ENCODE measurements around the gene SYT12. TPM values are rescaled to one million over a fixed set of nuclear protein-coding genes. Genes with fewer than 3 reads are reported as not detected.
A peak's percentile ranks its signal among the peaks of the same experiment; 100 is the strongest.
"Not testable (repeated sequence)": the region's sequence is repeated elsewhere in the genome, so short reads cannot be mapped to it uniquely, and the experiment has no call there.

SYT12 gene
- total RNA-seq, 1 donor from 2014 or later = 7.2 TPM

DNA sequence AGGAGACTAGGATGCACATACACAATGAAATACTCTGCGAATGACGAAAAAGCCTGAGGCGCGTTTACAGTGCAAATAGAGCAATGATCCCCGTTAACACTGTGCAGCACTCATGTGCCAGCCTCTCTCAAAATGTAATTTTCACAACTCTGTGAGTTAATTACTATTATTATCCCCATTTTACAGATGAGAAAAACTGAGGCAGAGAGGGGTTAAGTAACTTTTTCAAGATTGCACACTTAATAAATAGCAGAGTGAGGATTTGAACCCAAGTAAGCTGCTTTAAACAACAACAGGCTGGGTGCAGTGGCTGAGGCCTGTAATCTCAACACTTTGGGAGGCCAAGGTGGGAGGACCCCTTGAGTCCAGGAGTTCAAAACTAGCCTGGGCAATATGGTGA lies 21.6 kb upstream of the SYT12 start:
- no peak overlapping the region for H3K27ac Mint-ChIP-seq (ENCODE audit: unreplicated experiment)
- DNase-seq (ENCODE audit: low spot score) = no peak
- H3K36me3 Mint-ChIP-seq (ENCODE audit: low read depth) = no peaks in the 10 kb centered on the region
- no peak for TF ChIP-seq CTCF (IDR thresholded peaks at IDR 0.05)
- no peaks in the 10 kb centered on the region for H3K9me3 Mint-ChIP-seq (ENCODE audit: low read depth)
- no peak overlapping the region for H3K4me3 Mint-ChIP-seq (ENCODE audit: unreplicated experiment)
- H3K27me3 Mint-ChIP-seq (ENCODE audit: low read depth) = no peaks in the 10 kb centered on the region
- H3K4me1 Mint-ChIP-seq (ENCODE audit: low read depth) = peaks cover 18% of the 10 kb centered on the region

GRCh38 chr11:67002297-67002913 lies 20.5 kb upstream of the SYT12 start:
- H3K4me3 Mint-ChIP-seq (ENCODE audit: unreplicated experiment) = no peak overlapping the region
- DNase-seq (ENCODE audit: low spot score) = no peak

GRCh38 chr11:67002921-67003411 lies 20.0 kb upstream of the SYT12 start:
- DNase-seq (ENCODE audit: low spot score) = no peak
- Mint-ChIP-seq H3K4me3 (ENCODE audit: unreplicated experiment) (no peak overlapping the region), H3K27ac (ENCODE audit: unreplicated experiment) (no peak overlapping the region), H3K9me3 (ENCODE audit: low read depth) (no peaks in the 10 kb centered on the region), H3K27me3 (ENCODE audit: low read depth) (no peaks in the 10 kb centered on the region), H3K4me1 (ENCODE audit: low read depth) (peaks cover 6% of the 10 kb centered on the region), H3K36me3 (ENCODE audit: low read depth) (no peaks in the 10 kb centered on the region)
- TF ChIP-seq CTCF (IDR thresholded peaks at IDR 0.05) = no peak

More at GRCh38 chr11:67002297-67002913, 20.5 kb upstream of the SYT12 start:
- Mint-ChIP-seq H3K9me3 (ENCODE audit: low read depth) (no peaks in the 10 kb centered on the region), H3K27ac (ENCODE audit: unreplicated experiment) (peak overlapping the region; percentile 32), H3K4me1 (ENCODE audit: low read depth) (peaks cover 8% of the 10 kb centered on the region), H3K36me3 (ENCODE audit: low read depth) (no peaks in the 10 kb centered on the region), H3K27me3 (ENCODE audit: low read depth) (no peaks in the 10 kb centered on the region)
- no peak for TF ChIP-seq CTCF (IDR thresholded peaks at IDR 0.05)

DNA sequence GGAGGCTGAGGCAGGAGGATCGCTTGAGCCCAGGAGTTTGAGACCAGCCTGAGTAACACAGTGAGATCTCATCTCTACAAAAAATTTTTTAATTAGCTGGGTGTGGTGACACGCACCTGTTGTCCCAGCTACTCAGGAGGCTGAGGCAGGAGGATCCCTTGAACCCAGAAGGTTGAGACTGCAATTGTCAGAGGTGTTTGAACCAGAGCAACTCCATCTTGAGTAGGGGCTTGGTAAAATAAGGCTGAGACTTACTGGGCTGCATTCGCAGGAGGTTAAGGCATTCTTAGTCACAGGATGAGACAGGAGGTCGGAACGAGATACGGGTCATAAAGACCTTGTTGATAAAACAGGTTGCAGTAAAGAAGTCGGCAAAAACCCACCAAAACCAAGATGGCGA lies 17.7 kb upstream of the SYT12 start:
- not testable (repeated sequence) for H3K9me3 Mint-ChIP-seq (ENCODE audit: low read depth); DNase-seq (ENCODE audit: low spot score); H3K4me1 Mint-ChIP-seq (ENCODE audit: low read depth); H3K36me3 Mint-ChIP-seq (ENCODE audit: low read depth); H3K27me3 Mint-ChIP-seq (ENCODE audit: low read depth); H3K27ac Mint-ChIP-seq (ENCODE audit: unreplicated experiment); H3K4me3 Mint-ChIP-seq (ENCODE audit: unreplicated experiment)

GRCh38 chr11:67006029-67006884 lies 16.7 kb upstream of the SYT12 start:
- Mint-ChIP-seq H3K4me3 (ENCODE audit: unreplicated experiment) (no peak overlapping the region), H3K9me3 (ENCODE audit: low read depth) (no peaks in the 10 kb centered on the region), H3K36me3 (ENCODE audit: low read depth) (no peaks in the 10 kb centered on the region), H3K27me3 (ENCODE audit: low read depth) (no peaks in the 10 kb centered on the region), H3K4me1 (ENCODE audit: low read depth) (peaks cover 6% of the 10 kb centered on the region), H3K27ac (ENCODE audit: unreplicated experiment) (no peak overlapping the region)
- no peak for TF ChIP-seq CTCF (IDR thresholded peaks at IDR 0.05)
- DNase-seq (ENCODE audit: low spot score) = no peak
